Myocyte (in vitro differentiated cells): Measurements from ENCODE around the gene AP3S2. TPM values are rescaled to one million over a fixed set of nuclear protein-coding genes. Genes with fewer than 3 reads are reported as not detected.
A peak's percentile ranks its signal among the peaks of the same experiment; 100 is the strongest.
"Not testable (repeated sequence)": the region's sequence is repeated elsewhere in the genome, so short reads cannot be mapped to it uniquely, and the experiment has no call there.

Source experiments
- DNase-seq: peaks from one replicate; pipeline ENCODE4 v3.0.0-alpha.2; 2012; ENCODE audit warnings: low read depth
- total RNA-seq: library from RNA; depleted of rRNA; stranded (reverse); fragments of >200 nt; gene quantifications from 2 replicates; pipeline ENCODE4 v1.2.3, GENCODE V29; 2014

AP3S2 gene
- total RNA-seq, 1 donor from 2014 or later, result 65.3 TPM

DNA sequence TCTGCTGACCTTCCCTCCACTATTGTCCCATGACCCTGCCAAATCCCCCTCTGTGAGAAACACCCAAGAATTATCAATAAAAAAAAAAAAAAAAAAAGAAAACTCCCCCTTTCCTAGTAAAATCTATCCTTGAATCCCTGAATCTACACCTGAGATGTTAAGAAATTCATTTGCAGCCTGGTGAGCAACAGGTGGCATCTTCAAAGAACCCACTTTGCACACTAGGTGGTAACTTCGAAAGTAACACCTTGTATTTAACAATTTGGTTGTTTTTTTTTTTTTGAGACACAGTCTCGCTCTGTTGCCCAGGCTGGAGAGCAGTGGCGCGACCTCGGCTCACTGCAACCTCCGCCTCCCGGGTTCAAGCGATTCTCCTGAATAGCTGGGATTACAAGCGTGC is 24.3 kb downstream of the AP3S2 start:
- not testable (repeated sequence) for DNase-seq

DNA sequence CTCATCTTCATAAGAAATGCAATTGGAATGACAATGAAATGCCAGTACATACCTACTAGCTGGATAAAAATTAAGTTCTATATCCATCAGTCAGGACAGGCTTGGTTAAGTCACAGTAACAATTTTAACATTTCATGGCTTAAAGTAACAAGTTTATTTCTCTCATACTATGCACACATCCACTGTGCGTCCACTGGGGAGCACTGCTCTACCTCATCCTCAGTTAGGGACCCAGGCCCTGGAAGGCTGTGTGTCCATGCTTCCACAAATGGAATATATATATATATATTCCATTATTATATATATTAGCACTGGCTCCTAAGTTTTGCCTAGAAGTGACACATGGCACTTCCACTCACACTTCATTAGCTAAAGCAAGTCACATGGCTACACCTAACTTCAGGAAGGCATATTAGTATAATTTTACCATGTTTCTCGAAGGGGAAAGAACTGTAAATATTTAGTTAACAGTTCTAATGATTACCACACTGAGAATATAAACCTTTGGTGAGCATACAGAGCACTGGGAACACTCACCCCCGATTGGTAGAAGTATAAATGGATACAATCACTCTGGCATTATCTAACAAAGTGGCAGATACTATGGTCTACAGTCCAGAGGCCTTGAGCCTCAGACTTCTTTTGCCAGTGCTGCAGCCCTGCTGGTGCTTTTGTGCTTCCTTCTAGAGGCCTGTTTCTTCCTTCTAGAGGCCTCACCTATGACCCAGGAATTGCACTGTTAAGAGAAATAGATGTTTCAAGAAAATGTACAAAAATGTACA is 28.6 kb downstream of the AP3S2 start:
- no peak for DNase-seq

DNA sequence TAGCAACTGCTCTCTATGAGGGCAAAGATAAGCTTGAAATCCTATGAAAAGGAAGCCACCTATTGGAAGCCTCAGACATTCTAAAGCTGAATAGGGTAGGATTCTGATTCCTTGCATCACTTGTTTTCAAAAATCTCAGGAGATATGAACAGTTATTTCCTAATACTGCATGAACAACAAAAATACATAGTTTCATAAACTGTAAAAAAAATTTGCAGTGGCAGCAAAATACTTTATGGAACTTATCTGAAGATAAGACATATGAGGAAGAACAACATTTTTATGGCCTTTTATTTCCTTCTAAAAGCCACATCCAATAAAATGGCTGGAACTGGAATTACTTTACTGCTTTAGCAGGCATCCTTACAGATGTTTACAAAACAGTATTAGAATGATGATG is 29.9 kb downstream of the AP3S2 start:
- DNase-seq, result no peak

GRCh38 chr15:89860891-89861290 is 32.9 kb downstream of the AP3S2 start:
- no peak for DNase-seq

DNA sequence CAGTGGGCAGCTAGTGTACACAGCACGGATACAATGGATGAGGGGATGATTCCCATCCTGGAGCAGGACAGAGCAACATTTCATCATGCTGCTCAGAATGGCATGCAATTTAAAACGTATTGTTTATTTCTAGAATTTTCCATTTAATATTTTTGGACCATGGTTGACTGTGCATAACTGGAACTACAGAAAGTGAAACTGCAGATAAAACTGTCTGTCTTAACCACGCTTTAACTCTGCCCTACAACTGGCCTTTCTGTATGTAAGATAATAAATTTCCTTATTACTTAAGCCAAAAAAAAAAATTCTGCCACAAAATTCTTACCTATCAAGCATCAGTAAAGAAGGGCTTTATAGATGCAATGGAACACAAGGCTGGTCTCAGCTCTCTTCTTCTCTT is 33.4 kb downstream of the AP3S2 start:
- DNase-seq, result no peak

DNA sequence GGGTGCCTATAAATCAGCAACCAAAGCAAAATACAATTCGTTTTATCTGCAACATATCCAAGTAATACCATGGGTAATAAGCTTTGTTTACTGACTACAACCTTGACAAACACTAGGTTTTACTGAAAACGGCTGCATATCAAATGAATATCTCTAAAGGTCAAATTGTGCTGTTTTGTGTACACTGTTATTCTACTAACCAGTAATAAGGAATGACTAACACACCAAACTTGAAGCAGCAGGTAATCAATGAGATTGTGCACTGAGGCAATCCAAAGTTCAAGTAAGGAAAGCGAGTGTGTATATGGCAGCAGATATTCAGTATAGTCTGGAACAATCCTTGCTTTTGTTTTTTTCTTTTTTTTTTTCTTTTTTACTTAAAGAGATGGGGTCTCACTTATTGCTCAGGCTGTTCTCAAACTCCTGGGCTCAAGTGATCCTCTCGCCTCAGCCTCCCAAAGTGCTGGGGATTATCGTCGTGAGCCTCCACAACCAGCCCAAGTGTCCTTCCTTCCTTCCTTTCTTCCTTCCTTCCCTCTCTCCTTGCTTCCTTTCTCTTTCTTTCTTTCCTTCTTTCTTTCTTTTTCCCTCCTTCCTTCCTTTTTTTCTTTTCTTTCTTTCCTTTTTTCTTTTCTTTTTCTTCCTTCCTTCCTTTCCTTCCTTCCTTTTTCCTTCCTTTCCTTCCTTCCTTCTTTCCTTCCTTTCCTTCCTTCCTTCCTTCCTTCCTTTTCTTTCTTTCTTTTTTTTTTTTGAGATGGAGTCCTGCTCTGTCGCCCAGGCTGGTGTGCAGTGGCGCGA is 34.9 kb downstream of the AP3S2 start:
- no peak for DNase-seq

DNA sequence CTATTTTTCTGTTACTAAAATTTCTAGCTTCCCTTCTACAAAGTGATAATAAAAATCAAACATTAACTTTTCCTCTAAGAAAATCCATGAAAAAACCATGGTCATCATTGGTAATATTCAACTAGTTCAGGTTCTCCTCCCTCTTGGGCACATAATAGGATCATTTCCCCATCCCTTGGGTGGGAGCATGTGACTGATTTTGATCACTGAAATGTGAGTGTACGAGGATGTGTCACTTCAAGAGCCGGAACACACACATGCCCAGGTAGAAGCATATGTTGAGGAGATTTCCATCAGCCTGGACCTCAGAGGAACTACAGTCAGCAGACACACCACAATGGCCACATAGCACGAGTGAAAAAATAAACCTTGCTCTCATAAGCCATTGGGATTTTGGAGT is 36.1 kb downstream of the AP3S2 start:
- no peak for DNase-seq

- DNase-seq, result no peak
Observed at GRCh38 chr15:89855948-89856347, 37.8 kb downstream of the AP3S2 start.

GRCh38 chr15:89854863-89855262 is 38.9 kb downstream of the AP3S2 start:
- DNase-seq, result not testable (repeated sequence)

DNA sequence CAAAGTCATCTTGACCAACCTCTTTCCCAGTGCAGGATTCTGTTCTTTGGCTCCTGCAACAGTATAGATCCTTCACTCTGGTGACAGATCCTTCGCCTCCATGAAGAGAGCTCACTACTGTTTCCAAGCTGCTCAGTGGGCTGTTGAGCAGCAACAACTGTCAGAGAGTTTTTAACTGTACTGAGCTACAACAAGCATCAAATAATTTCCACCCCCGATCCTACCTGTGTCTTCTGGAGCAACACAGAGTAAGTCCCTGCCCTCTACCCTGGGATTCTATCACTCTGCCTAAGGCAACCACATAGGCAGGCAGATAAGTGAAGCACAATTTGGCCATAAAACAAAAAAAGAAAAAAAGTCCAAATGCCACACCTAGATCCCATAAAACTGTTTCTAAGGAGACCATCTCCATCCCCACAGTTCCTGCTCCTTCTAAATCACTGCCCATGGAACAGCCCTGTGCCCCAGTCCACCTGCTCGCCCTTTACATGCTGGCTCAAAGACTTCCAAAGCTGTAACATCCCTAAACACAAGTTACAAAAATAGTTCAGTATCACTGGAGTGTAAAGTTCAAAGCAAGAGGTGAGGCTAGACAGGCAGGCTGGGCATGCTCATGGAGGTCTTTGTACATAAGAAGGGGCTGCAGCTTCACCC is 41.3 kb downstream of the AP3S2 start:
- DNase-seq, result no peak

GRCh38 chr15:89851673-89852341 is 42.0 kb downstream of the AP3S2 start:
- no peak for DNase-seq

DNA sequence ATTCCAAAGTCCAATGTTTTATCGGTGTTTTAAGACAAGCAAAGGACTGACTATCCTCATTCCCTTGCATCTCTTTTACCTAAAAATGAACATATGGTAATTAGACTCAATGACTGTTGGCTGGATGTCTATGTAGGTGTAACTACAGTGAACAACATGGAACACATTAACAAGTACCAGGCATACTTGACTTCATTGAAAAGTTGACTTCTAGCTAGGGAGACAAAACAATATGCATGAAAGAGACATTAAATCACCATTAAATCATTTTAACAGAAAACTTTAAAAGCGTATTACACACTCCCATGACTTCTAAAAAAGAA is 44.9 kb downstream of the AP3S2 start:
- DNase-seq, result no peak

GRCh38 chr15:89847101-89847500 is 46.7 kb downstream of the AP3S2 start:
- DNase-seq, result no peak

GRCh38 chr15:89845305-89845893 is 48.4 kb downstream of the AP3S2 start:
- DNase-seq, result peak; percentile 91

- no peak for DNase-seq
Observed at GRCh38 chr15:89841962-89842361, 51.8 kb downstream of the AP3S2 start.

DNA sequence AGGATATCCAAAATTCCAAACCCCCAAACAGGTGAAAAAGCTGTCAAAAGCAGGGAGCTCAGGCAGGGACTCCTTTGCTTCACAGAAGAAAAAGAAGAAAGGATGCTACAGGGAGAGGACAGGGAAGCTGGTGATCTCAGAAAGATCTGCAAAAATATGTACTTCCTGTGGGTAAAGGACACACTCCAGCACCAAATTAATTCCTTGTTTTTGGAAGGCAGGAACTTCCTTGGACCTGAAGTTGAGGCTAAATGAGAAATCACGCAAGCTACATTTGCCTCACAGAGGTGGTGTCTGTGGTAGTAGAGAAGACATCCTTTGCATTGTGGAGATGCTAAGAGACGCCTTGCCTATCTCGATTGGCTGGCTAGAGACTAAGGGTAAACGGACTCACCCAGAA is 52.5 kb downstream of the AP3S2 start:
- no peak for DNase-seq

- DNase-seq, result no peak
Observed at GRCh38 chr15:89839167-89839810, 54.5 kb downstream of the AP3S2 start.

GRCh38 chr15:89837830-89838178 is 56.0 kb downstream of the AP3S2 start:
- DNase-seq, result no peak

GRCh38 chr15:89837134-89837829 is 56.5 kb downstream of the AP3S2 start:
- peak; percentile 74 for DNase-seq
